Epithelial cell of esophagus (primary cell): ENCODE data around the gene C1QTNF9B.

Source experiments
- DNase-seq: peaks from one replicate; pipeline ENCODE4 v3.0.0; 2010; ENCODE audit warnings: low read depth
- H3K4me3 ChIP-seq: 2 replicates; pipeline ENCODE4 v1.5.1; 2011; ENCODE audit warnings: mild to moderate bottlenecking, low read length, control low read depth
- CTCF ChIP-seq: IDR thresholded peaks from 2 replicates; pipeline ENCODE4 v1.5.1; 2011; ENCODE audit warnings: low read depth, mild to moderate bottlenecking, low read length, control low read depth, inconsistent platforms; ENCODE audit not compliant: insufficient read depth; ENCODE audit errors: missing control alignments

The C1QTNF9B gene

GRCh38 chr13:23912469-23912868 is 15.2 kb upstream of the C1QTNF9B start:
- TF ChIP-seq CTCF: no peak
- no peak overlapping the region for H3K4me3 ChIP-seq
- DNase-seq: peak; percentile 52

- peak; percentile 31 for DNase-seq
- no peak for TF ChIP-seq CTCF
- H3K4me3 ChIP-seq: no peak overlapping the region
Observed at GRCh38 chr13:23909606-23910005, 12.3 kb upstream of the C1QTNF9B start.

GRCh38 chr13:23905766-23906165 is 8.5 kb upstream of the C1QTNF9B start:
- no peak for TF ChIP-seq CTCF
- no peak for DNase-seq
- no peak overlapping the region for H3K4me3 ChIP-seq

- DNase-seq: no peak
- TF ChIP-seq CTCF: no peak
- no peak overlapping the region for H3K4me3 ChIP-seq
Observed at GRCh38 chr13:23903906-23904280, 6.6 kb upstream of the C1QTNF9B start.

GRCh38 chr13:23902975-23903905 is 5.9 kb upstream of the C1QTNF9B start:
- no peak for DNase-seq
- TF ChIP-seq CTCF: no peak
- H3K4me3 ChIP-seq: peak overlapping the region; percentile 18

- DNase-seq: peak; percentile 80
- no peak for TF ChIP-seq CTCF
- H3K4me3 ChIP-seq: no peak overlapping the region
Observed at GRCh38 chr13:23901365-23901764, 4.1 kb upstream of the C1QTNF9B start.

- no peak overlapping the region for H3K4me3 ChIP-seq
- DNase-seq: peak; percentile 35
- peak; percentile 61 for TF ChIP-seq CTCF
Observed at GRCh38 chr13:23899555-23899954, 2.3 kb upstream of the C1QTNF9B start.
